Fibroblast of the aortic adventitia (primary cell): ENCODE measurements around the gene MAD1L1. TPM values are rescaled to one million over a fixed set of nuclear protein-coding genes. Genes with fewer than 3 reads are reported as not detected.

Source experiments
- DNase-seq: peaks from one replicate; pipeline ENCODE4 v3.0.0-alpha.2; 2010; ENCODE audit warnings: low read depth
- H3K4me3 ChIP-seq: 2 replicates; pipeline ENCODE4 v1.5.1; 2011; ENCODE audit warnings: low read depth, mild to moderate bottlenecking, control low read depth, low read length, moderate library complexity
- total RNA-seq: library from RNA; depleted of rRNA; stranded (reverse); fragments of >200 nt; gene quantifications from 2 replicates; pipeline ENCODE4 v1.2.3, GENCODE V29; 2012; ENCODE audit warnings: low replicate concordance
- TF ChIP-seq, protein P1 (sequence below): IDR thresholded peaks from 2 replicates; pipeline ENCODE4 v1.5.1; 2011; ENCODE audit warnings: mild to moderate bottlenecking, low read length, control low read depth, inconsistent platforms; ENCODE audit not compliant: insufficient read depth

Gene MAD1L1
- total RNA-seq, 1 donor = 22.9 TPM

GRCh38 chr7:2086229-2086628 is 146.5 kb downstream of the MAD1L1 start:
- DNase-seq = no peak
- H3K4me3 ChIP-seq = no peak overlapping the region
- TF ChIP-seq, protein P1, sequence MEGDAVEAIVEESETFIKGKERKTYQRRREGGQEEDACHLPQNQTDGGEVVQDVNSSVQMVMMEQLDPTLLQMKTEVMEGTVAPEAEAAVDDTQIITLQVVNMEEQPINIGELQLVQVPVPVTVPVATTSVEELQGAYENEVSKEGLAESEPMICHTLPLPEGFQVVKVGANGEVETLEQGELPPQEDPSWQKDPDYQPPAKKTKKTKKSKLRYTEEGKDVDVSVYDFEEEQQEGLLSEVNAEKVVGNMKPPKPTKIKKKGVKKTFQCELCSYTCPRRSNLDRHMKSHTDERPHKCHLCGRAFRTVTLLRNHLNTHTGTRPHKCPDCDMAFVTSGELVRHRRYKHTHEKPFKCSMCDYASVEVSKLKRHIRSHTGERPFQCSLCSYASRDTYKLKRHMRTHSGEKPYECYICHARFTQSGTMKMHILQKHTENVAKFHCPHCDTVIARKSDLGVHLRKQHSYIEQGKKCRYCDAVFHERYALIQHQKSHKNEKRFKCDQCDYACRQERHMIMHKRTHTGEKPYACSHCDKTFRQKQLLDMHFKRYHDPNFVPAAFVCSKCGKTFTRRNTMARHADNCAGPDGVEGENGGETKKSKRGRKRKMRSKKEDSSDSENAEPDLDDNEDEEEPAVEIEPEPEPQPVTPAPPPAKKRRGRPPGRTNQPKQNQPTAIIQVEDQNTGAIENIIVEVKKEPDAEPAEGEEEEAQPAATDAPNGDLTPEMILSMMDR = no peak

DNA sequence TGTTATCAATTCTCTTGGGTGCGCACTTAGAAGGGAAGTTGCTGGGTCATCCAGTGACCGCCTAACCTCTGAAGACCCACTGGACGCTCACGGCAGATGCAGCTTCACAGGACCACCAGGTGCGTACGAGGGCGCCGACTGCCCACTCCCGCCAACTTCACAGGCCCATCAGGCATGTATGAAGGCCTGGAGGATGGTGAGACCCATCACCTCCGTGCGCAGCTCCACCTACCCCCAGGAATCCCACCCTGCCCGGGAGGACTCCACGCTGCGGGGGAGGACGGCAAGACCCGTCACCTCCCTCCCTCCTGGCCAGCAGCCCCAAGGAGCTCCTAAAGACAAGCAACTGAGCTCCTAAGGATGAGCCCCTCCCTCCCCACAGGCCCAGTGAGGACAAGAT is 146.9 kb downstream of the MAD1L1 start:
- no peak overlapping the region for H3K4me3 ChIP-seq
- no peak for DNase-seq
- TF ChIP-seq, protein P1 = no peak

- H3K4me3 ChIP-seq = no peak overlapping the region
- TF ChIP-seq, protein P1 = no peak
- DNase-seq = no peak
Measured at GRCh38 chr7:2084781-2085505, 147.8 kb downstream of the MAD1L1 start.

- TF ChIP-seq, protein P1 = no peak
- no peak for DNase-seq
- H3K4me3 ChIP-seq = no peak overlapping the region
Measured at GRCh38 chr7:2084331-2084730, 148.4 kb downstream of the MAD1L1 start.

- no peak overlapping the region for H3K4me3 ChIP-seq
- no peak for DNase-seq
- TF ChIP-seq, protein P1 = no peak
Measured at GRCh38 chr7:2083362-2083761, 149.4 kb downstream of the MAD1L1 start.

DNA sequence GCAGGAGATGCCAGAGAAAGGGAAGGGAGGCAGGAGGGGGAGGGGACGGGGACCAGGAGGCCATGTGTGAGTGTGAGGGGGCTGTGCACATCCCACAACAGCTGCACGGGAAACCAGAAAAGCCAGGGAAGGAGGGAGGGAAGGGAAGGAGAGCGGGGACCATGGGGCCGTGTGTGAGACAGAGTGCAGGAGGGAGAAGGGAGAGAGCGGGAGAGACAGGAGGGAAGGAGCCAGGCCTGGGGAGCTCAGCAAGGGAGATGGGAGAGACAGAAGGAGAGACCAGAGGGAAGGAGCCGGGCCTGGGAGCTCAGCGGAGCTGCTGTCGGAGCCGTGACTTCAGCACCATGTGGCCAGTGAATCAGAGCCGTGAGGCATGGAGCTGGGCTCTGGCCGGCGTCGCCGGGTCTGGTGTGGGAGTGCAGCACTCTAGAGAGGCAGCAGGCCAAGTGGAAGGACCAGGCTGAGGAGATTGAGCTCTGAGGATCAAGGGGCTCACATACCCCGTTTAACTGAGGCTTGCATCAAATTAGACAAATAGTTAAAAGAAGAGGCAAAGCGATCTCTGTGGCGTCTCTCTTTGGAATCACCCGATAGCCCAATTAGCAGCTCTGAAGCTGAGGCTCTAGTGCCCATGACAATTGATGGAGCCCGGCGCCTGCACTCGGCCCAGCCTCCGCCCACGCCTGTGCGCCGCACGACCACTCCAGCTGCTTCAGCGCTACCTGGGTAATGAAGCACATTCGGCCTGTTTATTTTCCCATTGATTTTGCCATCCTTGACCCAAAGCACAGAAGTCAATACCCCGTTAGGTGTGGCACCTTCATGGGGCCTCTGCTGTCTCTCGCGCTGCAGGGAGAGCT is 150.4 kb downstream of the MAD1L1 start:
- TF ChIP-seq, protein P1 = no peak
- H3K4me3 ChIP-seq = no peak overlapping the region
- DNase-seq = peak; percentile 76
